SK-N-SH (cell line): ENCODE measurements around the gene NCAM2. TPM values are rescaled to one million over a fixed set of nuclear protein-coding genes. Genes with fewer than 3 reads are reported as not detected.
"Not testable (repeated sequence)": the region's sequence is repeated elsewhere in the genome, so short reads cannot be mapped to it uniquely, and the experiment has no call there.

Experiments
- CTCF ChIA-PET: fragments of 300-600, 350-600 bp; formaldehyde crosslinking; extraction: SDS; loops from one replicate; lab custom pipeline; 2021; lab: Yijun Ruan, JAX
- POLR2A ChIA-PET: fragments of 350-600 bp; sonication (Branson Sonifier 250); formaldehyde crosslinking; extraction: SDS; loops from one replicate; lab custom pipeline; 2020; ENCODE audit warnings: antibody characterized with exemption, inconsistent platforms; lab: Yijun Ruan, JAX
- DNase-seq: peaks from one replicate; pipeline ENCODE4 v3.0.0; 2012
- H2AFZ ChIP-seq: fragments of 200-600 bp; sonication (generic); 2 replicates; pipeline ENCODE4 v1.8.1; 2016; ENCODE audit warnings: antibody characterized with exemption, mild to moderate bottlenecking, low read depth
- H3F3A ChIP-seq: fragments of 200-600 bp; sonication (generic); replicated peaks from 2 replicates; pipeline ENCODE3; 2016; ENCODE audit warnings: antibody characterized with exemption, mild to moderate bottlenecking; ENCODE audit not compliant: insufficient read depth
- H3K27ac ChIP-seq, 2 experiments: fragments of 200-500 bp in 1 of 2; fragments of 200-600 bp in 1 of 2; sonication (Bioruptor generic) in 1 of 2; sonication (generic), shearing (Covaris generic) in 1 of 2; 2 replicates each; pipeline versions ENCODE4 v1.5.1 to v1.6.1; 2014 to 2016; ENCODE audit warnings: low read depth in 2 of 2, inconsistent platforms in 1 of 2, low read length in 1 of 2, mild to moderate bottlenecking in 1 of 2, mixed read lengths in 1 of 2
- H3K27me3 ChIP-seq: fragments of 200-600 bp; sonication (generic), shearing (Covaris generic); 2 replicates; pipeline ENCODE4 v1.6.1; 2016; ENCODE audit warnings: mixed run types; ENCODE audit not compliant: insufficient read depth
- H3K36me3 ChIP-seq, 2 experiments: fragments of 200-500 bp in 1 of 2; fragments of 200-600 bp in 1 of 2; sonication (Bioruptor generic) in 1 of 2; sonication (generic) in 1 of 2; replicated peaks in 1 of 2; 2 replicates each; pipeline versions ENCODE3 to v1.5.1; 2014 to 2016; ENCODE audit warnings: low read length in 1 of 2, mild to moderate bottlenecking in 1 of 2; ENCODE audit not compliant: insufficient read depth in 2 of 2, control insufficient read depth in 1 of 2
- H3K4me1 ChIP-seq, 2 experiments: fragments of 200-500 bp in 1 of 2; fragments of 200-600 bp in 1 of 2; sonication (Bioruptor generic) in 1 of 2; sonication (generic), shearing (Covaris generic) in 1 of 2; 2 replicates each; pipeline versions ENCODE4 v1.5.1 to v1.6.1; 2014 to 2016; ENCODE audit warnings: low read depth in 1 of 2, low read length in 1 of 2, mixed run types in 1 of 2; ENCODE audit not compliant: insufficient read depth in 2 of 2, control insufficient read depth in 1 of 2
- H3K4me2 ChIP-seq: fragments of 200-600 bp; sonication (generic), shearing (Covaris generic); 2 replicates; pipeline ENCODE4 v1.6.1; 2017; ENCODE audit warnings: mixed run types
- H3K4me3 ChIP-seq, 2 experiments: fragments of 200-500 bp in 1 of 2; fragments of 200-600 bp in 1 of 2; sonication (Bioruptor generic) in 1 of 2; sonication (generic), shearing (Covaris generic) in 1 of 2; 2 replicates each; pipeline versions ENCODE4 v1.5.1 to v1.8.1; 2014 to 2016; ENCODE audit warnings: low read depth in 2 of 2, inconsistent platforms in 1 of 2, low read length in 1 of 2, mild to moderate bottlenecking in 1 of 2, mixed read lengths in 1 of 2, moderate library complexity in 1 of 2
- H3K79me2 ChIP-seq: fragments of 200-600 bp; sonication (generic); 2 replicates; pipeline ENCODE4 v1.8.1; 2017; ENCODE audit warnings: mild to moderate bottlenecking; ENCODE audit not compliant: insufficient read depth
- H3K9ac ChIP-seq: fragments of 200-600 bp; sonication (generic); 2 replicates; pipeline ENCODE4 v1.6.1; 2017; ENCODE audit warnings: mixed run types
- H3K9me2 ChIP-seq: fragments of 200-600 bp; sonication (generic); 2 replicates; pipeline ENCODE4 v1.6.1; 2017; ENCODE audit warnings: mixed run types
- H3K9me3 ChIP-seq: fragments of 200-600 bp; sonication (generic); 2 replicates; pipeline ENCODE4 v1.6.1; 2017; ENCODE audit warnings: mixed run types, mild to moderate bottlenecking, moderate library complexity
- H4K20me1 ChIP-seq: fragments of 200-600 bp; sonication (generic); 2 replicates; pipeline ENCODE4 v1.6.1; 2017; ENCODE audit warnings: mild to moderate bottlenecking, mixed run types; ENCODE audit not compliant: insufficient read depth
- CHD2 ChIP-seq: fragments of 150-350 bp; IDR thresholded peaks from 2 replicates; pipeline ENCODE4 v1.6.1; 2018; ENCODE audit warnings: low read length; ENCODE audit not compliant: partially characterized antibody
- EP300 ChIP-seq, 2 experiments: IDR thresholded peaks; 2 replicates each; pipeline versions ENCODE4 v1.4.0 to v1.6.1; 2012; ENCODE audit warnings: borderline replicate concordance in 1 of 2, low read depth in 1 of 2, low read length in 1 of 2
- FOXJ3 ChIP-seq: sonication (generic); formaldehyde crosslinking; IDR thresholded peaks from 2 replicates; pipeline ENCODE4 v1.5.1; 2020; ENCODE audit warnings: mild to moderate bottlenecking, missing genetic modification reagents
- FOXM1 ChIP-seq: IDR thresholded peaks from 2 replicates; pipeline ENCODE4 v1.4.0; 2012; ENCODE audit warnings: low read depth, mild to moderate bottlenecking
- GATA2 ChIP-seq: sonication (generic); formaldehyde crosslinking; IDR thresholded peaks from 2 replicates; pipeline ENCODE4 v1.5.0; 2020; ENCODE audit warnings: mild to moderate bottlenecking, missing genetic modification reagents
- NFIC ChIP-seq: IDR thresholded peaks from 2 replicates; pipeline ENCODE4 v1.4.0; 2012; ENCODE audit warnings: borderline replicate concordance
- NRF1 ChIP-seq: IDR thresholded peaks from 2 replicates; pipeline ENCODE4 v1.6.1; 2012; ENCODE audit warnings: low read depth, mild to moderate bottlenecking, low read length
- PBX3 ChIP-seq: IDR thresholded peaks from 2 replicates; pipeline ENCODE4; 2012
- RAD21 ChIP-seq: IDR thresholded peaks from 2 replicates; pipeline ENCODE4 v1.6.1; 2012; ENCODE audit warnings: mild to moderate bottlenecking, low read length
- SIN3A ChIP-seq: IDR thresholded peaks from 2 replicates; pipeline ENCODE4 v1.6.1; 2012; ENCODE audit warnings: low read depth, mild to moderate bottlenecking, low read length, moderate library complexity, borderline replicate concordance
- SMC3 ChIP-seq: IDR thresholded peaks from 2 replicates; pipeline ENCODE4 v1.6.1; 2012; ENCODE audit warnings: low read depth, low read length, improper control_type of control experiment
- TEAD4 ChIP-seq: IDR thresholded peaks from 2 replicates; pipeline ENCODE4 v1.4.0; 2012; ENCODE audit warnings: mild to moderate bottlenecking, borderline replicate concordance; ENCODE audit not compliant: insufficient read depth
- USF2 ChIP-seq: fragments of 150-350 bp; IDR thresholded peaks from 2 replicates; pipeline ENCODE4 v1.6.1; 2017; ENCODE audit warnings: antibody characterized with exemption, low read length, low read depth, borderline replicate concordance
- YY1 ChIP-seq: IDR thresholded peaks from 2 replicates; pipeline ENCODE4 v1.4.0; 2012; ENCODE audit warnings: low read depth, mild to moderate bottlenecking
- ZBTB33 ChIP-seq: IDR thresholded peaks from 2 replicates; pipeline ENCODE4 v1.4.0; 2012; ENCODE audit warnings: low read depth, borderline replicate concordance
- WGBS: methylation state at CpG from one replicate; pipeline ENCODE4 v1.1.6; 2017; ENCODE audit warnings: low lambda C conversion rate; 5-methylcytosine and 5-hydroxymethylcytosine counted together
- polyA plus RNA-seq, 3 experiments: library from polyadenylated mRNA; depleted of rRNA; stranded (reverse); fragments of >200 nt; gene quantifications; 2 replicates each; pipeline ENCODE4 v1.2.3, GENCODE V29; 2012

Gene NCAM2
- polyA plus RNA-seq, 1 of the 3 experiments (the other 2 are of a cell fraction): 2.1 TPM

- TF ChIP-seq YY1 (no peak), FOXM1 (no peak), NFIC (no peak), SMC3 (no peak), FOXJ3 (CRISPR knock-in tag) (no peak), RAD21 (no peak), NRF1 (no peak), USF2 (no peak), CHD2 (no peak), GATA2 (CRISPR knock-in tag) (no peak), TEAD4 (no peak), ZBTB33 (no peak)
- Histone ChIP-seq H3K4me2 (no peak overlapping the region), H3K4me3 (no peak overlapping the region), H3K9me3 (peaks cover 4% of the 10 kb centered on the region; the same call in 1 of the 2 replicates), H3K36me3 (no peaks in the 10 kb centered on the region), H3K4me1 (no peaks in the 10 kb centered on the region; a peak in 1 of 4 replicates), H3K9me2 (no peaks in the 10 kb centered on the region), H2AFZ (no peak overlapping the region), H3K79me2 (no peaks in the 10 kb centered on the region), H4K20me1 (no peaks in the 10 kb centered on the region), H3K9ac (no peak overlapping the region), H3K27ac (no peak overlapping the region), H3F3A (no peaks in the 10 kb centered on the region), H3K27me3 (no peaks in the 10 kb centered on the region)
- DNase-seq: no peak
- ChIA-PET CTCF (no interaction called here), POLR2A (no interaction called here)
- 67% methylated on average over 4 of the region's 7 CpGs for WGBS
These were observed 399.3 kb downstream of the NCAM2 start for GRCh38 chr21:21397464-21397863.

- H3K79me2 ChIP-seq: no peaks in the 10 kb centered on the region
- no peak overlapping the region; a peak in 1 of 4 replicates for H3K27ac ChIP-seq
- no peaks in the 10 kb centered on the region for H3K9me2 ChIP-seq
- no peak overlapping the region for H3K4me2 ChIP-seq
- H3K27me3 ChIP-seq: no peaks in the 10 kb centered on the region
- no peak overlapping the region for H3K9ac ChIP-seq
- no peaks in the 10 kb centered on the region for H3K9me3 ChIP-seq
- no peaks in the 10 kb centered on the region; a peak in 1 of 4 replicates for H3K4me1 ChIP-seq
- no peak overlapping the region for H3K4me3 ChIP-seq
- no peak for DNase-seq
- no peaks in the 10 kb centered on the region for H4K20me1 ChIP-seq
- ChIA-PET CTCF (no interaction called here), POLR2A (no interaction called here)
- TF ChIP-seq SIN3A (no peak), EP300 (IDR thresholded peaks at IDR 0.05; ENCODE audit: borderline replicate concordance in 1 of 2, low read depth in 1 of 2, low read length in 1 of 2) (peak in 1 of 2 experiments; percentile 37; a peak in 1 of 4 replicates), GATA2 (CRISPR knock-in tag) (0 out of 2 replicates have a peak, but pooled peaks have one; percentile 19), PBX3 (no peak)
- no peaks in the 10 kb centered on the region for H3K36me3 ChIP-seq
- no peaks in the 10 kb centered on the region for H3F3A ChIP-seq
- no peak overlapping the region for H2AFZ ChIP-seq
These were observed 403.2 kb downstream of the NCAM2 start for GRCh38 chr21:21401444-21401843.

- H3K4me1 ChIP-seq, H3K27ac ChIP-seq, H3K4me3 ChIP-seq, H3K36me3 ChIP-seq, POLR2A ChIA-PET, H3K4me2 ChIP-seq, H3K27me3 ChIP-seq, H3F3A ChIP-seq, H2AFZ ChIP-seq, H3K9me2 ChIP-seq, H3K9ac ChIP-seq, H3K79me2 ChIP-seq, DNase-seq, H3K9me3 ChIP-seq, H4K20me1 ChIP-seq, CTCF ChIA-PET: not testable (repeated sequence)
- 26% methylated on average over 3 of the region's 3 CpGs for WGBS
These were observed 404.0 kb downstream of the NCAM2 start for GRCh38 chr21:21402187-21402586.

GRCh38 chr21:21404261-21404660, 406.1 kb downstream of the NCAM2 start:
- H3K4me3 ChIP-seq, DNase-seq, H3K79me2 ChIP-seq, POLR2A ChIA-PET, H3K9me2 ChIP-seq, H3K9me3 ChIP-seq, H3F3A ChIP-seq, H4K20me1 ChIP-seq, H3K27ac ChIP-seq, CTCF ChIA-PET, H3K36me3 ChIP-seq, H3K27me3 ChIP-seq, H2AFZ ChIP-seq, H3K4me2 ChIP-seq, H3K9ac ChIP-seq, H3K4me1 ChIP-seq: not testable (repeated sequence)
- 47% methylated on average over 5 of the region's 5 CpGs for WGBS
